Stimulated activated CD4-positive, alpha-beta T cell treated with anti-CD3 and anti-CD28 coated beads, Interleukin-12 subunit alpha, Interleukin-12 subunit beta, amount 100 ng/mL, for 48 hours (primary cell): Measurements from ENCODE around the gene WBP1L.
"Not testable (repeated sequence)": the region's sequence is repeated elsewhere in the genome, so short reads cannot be mapped to it uniquely, and the experiment has no call there.

Source experiments
- DNase-seq, 3 donors: peaks; one replicate each; pipeline ENCODE4 v3.0.0-alpha.2; 2020; ENCODE audit warnings: low read depth in 2 of 3, low spot score in 1 of 3

The WBP1L gene

GRCh38 chr10:102758240-102758932 is 14.6 kb downstream of the WBP1L start:
- DNase-seq, result no peak

GRCh38 chr10:102758933-102759262 is 15.2 kb downstream of the WBP1L start:
- not testable (repeated sequence) for DNase-seq

GRCh38 chr10:102759497-102760210 is 15.9 kb downstream of the WBP1L start:
- no peak for DNase-seq

- no peak for DNase-seq
Measured at GRCh38 chr10:102761981-102762380, 18.2 kb downstream of the WBP1L start.

GRCh38 chr10:102762401-102763015 is 18.8 kb downstream of the WBP1L start:
- no peak for DNase-seq

- DNase-seq, result no peak
Measured at GRCh38 chr10:102763037-102763607, 19.4 kb downstream of the WBP1L start.

- DNase-seq, result no peak
Measured at GRCh38 chr10:102764470-102765161, 20.9 kb downstream of the WBP1L start.

GRCh38 chr10:102765336-102765735 is 21.6 kb downstream of the WBP1L start:
- DNase-seq, result no peak

GRCh38 chr10:102767428-102768160 is 23.8 kb downstream of the WBP1L start:
- DNase-seq, result no peak

- no peak for DNase-seq
Measured at GRCh38 chr10:102769375-102770107, 25.8 kb downstream of the WBP1L start.

- DNase-seq, result no peak
Measured at GRCh38 chr10:102770108-102770482, 26.3 kb downstream of the WBP1L start.

- DNase-seq, result no peak
Measured at GRCh38 chr10:102770792-102771191, 27.0 kb downstream of the WBP1L start.

- no peak for DNase-seq
Measured at GRCh38 chr10:102773320-102773719, 29.6 kb downstream of the WBP1L start.

- DNase-seq, result no peak
Measured at GRCh38 chr10:102773986-102774385, 30.2 kb downstream of the WBP1L start.

GRCh38 chr10:102775201-102775934 is 31.6 kb downstream of the WBP1L start:
- no peak for DNase-seq

- DNase-seq, result no peak
Measured at GRCh38 chr10:102775935-102776669, 32.4 kb downstream of the WBP1L start.

- DNase-seq, result no peak
Measured at GRCh38 chr10:102776779-102777456, 33.2 kb downstream of the WBP1L start.
